Measurements from ENCODE around the gene NT5C2.
"Not testable (repeated sequence)": the region's sequence is repeated elsewhere in the genome, so short reads cannot be mapped to it uniquely, and the experiment has no call there.

NT5C2 gene

GRCh38 chr10:103153302-103154197, 39.5 kb downstream of the NT5C2 start:
- peak overlapping the region; percentile 25 for H3K4me3 ChIP-seq (ENCODE audit: low read depth, low read length)
- TF ChIP-seq CTCF (IDR thresholded peaks at IDR 0.05; ENCODE audit: low read depth, low read length): no peak

- TF ChIP-seq CTCF (IDR thresholded peaks at IDR 0.05; ENCODE audit: low read depth, low read length): no peak
- no peak overlapping the region for H3K4me3 ChIP-seq (ENCODE audit: low read depth, low read length)
Observed at GRCh38 chr10:103149991-103150622, 43.0 kb downstream of the NT5C2 start.

- no peak overlapping the region for H3K4me3 ChIP-seq (ENCODE audit: low read depth, low read length)
- no peak for TF ChIP-seq CTCF (IDR thresholded peaks at IDR 0.05; ENCODE audit: low read depth, low read length)
Observed at GRCh38 chr10:103147645-103148044, 45.4 kb downstream of the NT5C2 start.

GRCh38 chr10:103145860-103146466, 47.1 kb downstream of the NT5C2 start:
- TF ChIP-seq CTCF (IDR thresholded peaks at IDR 0.05; ENCODE audit: low read depth, low read length): no peak
- no peak overlapping the region; the same call in 1 of the 2 replicates for H3K4me3 ChIP-seq (ENCODE audit: low read depth, low read length)

- TF ChIP-seq CTCF (IDR thresholded peaks at IDR 0.05; ENCODE audit: low read depth, low read length): no peak
- H3K4me3 ChIP-seq (ENCODE audit: low read depth, low read length): peak overlapping the region; percentile 16; the same call in 1 of the 2 replicates
Observed at GRCh38 chr10:103145046-103145445, 48.0 kb downstream of the NT5C2 start.

- H3K4me3 ChIP-seq (ENCODE audit: low read depth, low read length): no peak overlapping the region
- no peak for TF ChIP-seq CTCF (IDR thresholded peaks at IDR 0.05; ENCODE audit: low read depth, low read length)
Observed at GRCh38 chr10:103144041-103144440, 49.0 kb downstream of the NT5C2 start.

- H3K4me3 ChIP-seq (ENCODE audit: low read depth, low read length): not testable (repeated sequence)
Observed at GRCh38 chr10:103143641-103144040, 49.4 kb downstream of the NT5C2 start.

Data from WI38 (cell line).